Fibroblast of villous mesenchyme (primary cell): ENCODE results near the gene OR12D2. TPM values are rescaled to one million over a fixed set of nuclear protein-coding genes. Genes with fewer than 3 reads are reported as not detected.

Source experiments
- DNase-seq: peaks from one replicate; pipeline ENCODE4 v3.0.0-alpha.2; 2010; ENCODE audit warnings: low read depth
- H3K4me3 ChIP-seq: 2 replicates; pipeline ENCODE4 v1.5.1; 2011; ENCODE audit warnings: low read depth, mild to moderate bottlenecking, low read length
- CTCF ChIP-seq: IDR thresholded peaks from 2 replicates; pipeline ENCODE4 v1.5.1; 2012; ENCODE audit warnings: low read depth, mild to moderate bottlenecking, low read length; ENCODE audit not compliant: insufficient read depth
- total RNA-seq: library from RNA; depleted of rRNA; stranded (reverse); fragments of >200 nt; gene quantifications from 2 replicates; pipeline ENCODE4 v1.2.3, GENCODE V29; 2012

The OR12D2 gene
- total RNA-seq, 1 donor: not detected

- TF ChIP-seq CTCF: no peak
- no peak for DNase-seq
- no peak overlapping the region for H3K4me3 ChIP-seq
Observed at GRCh38 chr6:29388533-29388932, 6.9 kb upstream of the OR12D2 start.

DNA sequence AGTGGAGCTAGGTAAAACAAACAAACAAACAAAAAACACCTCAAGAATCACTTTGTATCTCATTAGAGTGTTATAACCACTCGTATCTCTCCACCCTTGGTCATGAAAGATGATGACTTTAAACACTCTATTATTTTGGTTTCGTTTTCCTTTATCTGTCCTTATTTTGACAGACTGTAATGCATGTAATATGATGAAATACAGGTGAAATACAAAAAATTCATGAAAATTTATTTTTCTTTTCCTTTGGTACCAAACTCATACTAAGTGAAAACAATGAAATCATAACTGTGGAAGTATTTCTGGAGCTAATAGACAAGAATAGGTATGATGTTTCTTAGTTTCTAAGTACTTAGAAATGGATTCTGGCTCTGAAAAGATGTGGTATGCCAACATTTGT is 4.1 kb downstream of the OR12D2 start:
- H3K4me3 ChIP-seq: no peak overlapping the region
- TF ChIP-seq CTCF: no peak
- no peak for DNase-seq

- TF ChIP-seq CTCF: no peak
- no peak overlapping the region for H3K4me3 ChIP-seq
- no peak for DNase-seq
Observed at GRCh38 chr6:29403801-29404200, 8.4 kb downstream of the OR12D2 start.

- H3K4me3 ChIP-seq: no peak within 1 kb of the TSS
- TF ChIP-seq CTCF: no peak
- DNase-seq: no peak
Observed at GRCh38 chr6:29414588-29414987, 19.2 kb downstream of the OR12D2 start, which contains the start of gene OR12D1. OR12D1 (plus strand) TSS chr6:29414928.

- H3K4me3 ChIP-seq: no peak overlapping the region
- no peak for DNase-seq
- TF ChIP-seq CTCF: no peak
Observed at GRCh38 chr6:29419516-29419915, 24.1 kb downstream of the OR12D2 start.

- H3K4me3 ChIP-seq: no peak overlapping the region
- TF ChIP-seq CTCF: no peak
- no peak for DNase-seq
Observed at GRCh38 chr6:29424168-29424567, 28.7 kb downstream of the OR12D2 start.

DNA sequence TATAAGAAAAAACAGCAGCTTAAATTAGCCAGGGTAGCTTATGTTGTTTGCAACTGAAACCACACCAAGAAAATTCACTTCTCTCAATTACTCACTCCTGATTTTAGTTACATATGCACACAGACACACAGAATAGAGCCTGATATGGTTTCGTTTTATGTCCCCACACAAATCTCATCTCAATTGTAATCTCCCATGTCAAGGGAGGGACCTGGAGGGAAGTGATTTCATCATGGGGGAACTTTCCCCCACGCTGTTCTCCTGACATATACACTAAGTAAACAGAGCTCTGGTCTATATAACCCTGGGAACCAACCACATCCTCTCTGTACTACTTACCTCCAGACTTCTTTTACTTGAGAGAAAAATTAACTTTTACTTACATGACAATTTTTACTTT is 29.1 kb downstream of the OR12D2 start:
- no peak overlapping the region for H3K4me3 ChIP-seq
- DNase-seq: no peak
- no peak for TF ChIP-seq CTCF
